Keratinocyte (primary cell): ENCODE data around the gene PRKCSH. TPM values are rescaled to one million over a fixed set of nuclear protein-coding genes. Genes with fewer than 3 reads are reported as not detected.

Experiments used
- DNase-seq: peaks from one replicate; pipeline ENCODE4 v3.0.0-alpha.2; 2011; ENCODE audit warnings: low read depth, missing footprints, low spot score
- FAIRE-seq: peaks from 2 replicates; lab custom pipeline; 2011; peaks lifted over from hg19 to GRCh38; lab: Jason Lieb, UNC
- H2AFZ ChIP-seq: 2 replicates; pipeline ENCODE4 v1.6.0; 2012; ENCODE audit warnings: low read length, control low read depth, inconsistent platforms; ENCODE audit not compliant: control insufficient read depth
- H3K27ac ChIP-seq: 2 replicates; pipeline ENCODE4 v1.5.1; 2011; ENCODE audit warnings: low read length; ENCODE audit not compliant: control insufficient read depth, insufficient read depth
- H3K27me3 ChIP-seq: 3 replicates; pipeline ENCODE4 v1.6.0; 2011; ENCODE audit warnings: low read length; ENCODE audit not compliant: control insufficient read depth, insufficient read depth; ENCODE audit errors: extremely low read depth
- H3K36me3 ChIP-seq, 2 experiments: 2 replicates in 1 of 2; 3 replicates in 1 of 2; pipeline ENCODE4 v1.5.1; 2011; ENCODE audit warnings: low read length in 2 of 2, mild to moderate bottlenecking in 1 of 2; ENCODE audit not compliant: control insufficient read depth in 2 of 2, insufficient read depth in 2 of 2; ENCODE audit errors: extremely low read depth in 1 of 2
- H3K4me1 ChIP-seq: 3 replicates; pipeline ENCODE4 v1.5.1; 2011; ENCODE audit warnings: low read length; ENCODE audit not compliant: control insufficient read depth, insufficient read depth; ENCODE audit errors: extremely low read depth
- H3K4me2 ChIP-seq: 3 replicates; pipeline ENCODE4 v1.6.0; 2011; ENCODE audit warnings: low read depth, low read length; ENCODE audit not compliant: control insufficient read depth, insufficient read depth; ENCODE audit errors: extremely low read depth
- H3K4me3 ChIP-seq, 3 experiments: fragments of 200-600 bp in 1 of 3; sonication (generic) in 1 of 3; 2 replicates in 2 of 3; 3 replicates in 1 of 3; pipeline ENCODE4 v1.5.1; 2011 to 2016; ENCODE audit warnings: low read length in 3 of 3, mild to moderate bottlenecking in 3 of 3, control low read depth in 2 of 3, inconsistent platforms in 1 of 3, low read depth in 1 of 3, mixed read lengths in 1 of 3, mixed run types in 1 of 3, moderate library complexity in 1 of 3; ENCODE audit not compliant: control insufficient read depth in 2 of 3, insufficient read depth in 2 of 3; ENCODE audit errors: extremely low read depth in 1 of 3
- H3K79me2 ChIP-seq: 2 replicates; pipeline ENCODE4 v1.6.0; 2012; ENCODE audit warnings: low read length; ENCODE audit not compliant: control insufficient read depth, insufficient read depth
- H3K9ac ChIP-seq: 3 replicates; pipeline ENCODE4 v1.6.0; 2011; ENCODE audit warnings: low read length; ENCODE audit not compliant: control insufficient read depth, insufficient read depth; ENCODE audit errors: extremely low read depth
- H3K9me1 ChIP-seq: 3 replicates; pipeline ENCODE4 v1.6.0; 2011; ENCODE audit warnings: low read length; ENCODE audit not compliant: control insufficient read depth, insufficient read depth; ENCODE audit errors: extremely low read depth
- H3K9me3 ChIP-seq: 2 replicates; pipeline ENCODE4 v1.5.1; 2012; ENCODE audit warnings: low read depth, low read length; ENCODE audit not compliant: control insufficient read depth
- H4K20me1 ChIP-seq: 3 replicates; pipeline ENCODE4 v1.6.0; 2011; ENCODE audit warnings: low read length; ENCODE audit not compliant: control insufficient read depth, insufficient read depth; ENCODE audit errors: extremely low read depth
- CTCF ChIP-seq, 3 experiments: IDR thresholded peaks in 1 of 3; conservative IDR thresholded peaks in 1 of 3; optimal IDR thresholded peaks in 1 of 3; 2 replicates in 2 of 3; 3 replicates in 1 of 3; pipeline versions ENCODE3 to v1.5.1; 2011; ENCODE audit warnings: low read length in 3 of 3, mild to moderate bottlenecking in 3 of 3, moderate library complexity in 2 of 3, control low read depth in 1 of 3, inconsistent platforms in 1 of 3; ENCODE audit not compliant: insufficient read depth in 2 of 3; ENCODE audit errors: extremely low read depth in 1 of 3
- EZH2 ChIP-seq: IDR thresholded peaks from one replicate; pipeline ENCODE4 v1.6.1; 2012; ENCODE audit warnings: inconsistent platforms, mild to moderate bottlenecking, low read length, moderate library complexity
- dilution Hi-C: fragments of 300-500 bp; cut with MboI; formaldehyde crosslinking; loops from one replicate; pipeline ENCODE4 v1.7.0; 2020; ENCODE audit warnings: low sequenced_read_pairs; ENCODE audit not compliant: extremely low pct_ligation_motif_present
- polyA plus RNA-seq, 5 experiments: library from polyadenylated mRNA; depleted of rRNA in 3 of 5; stranded (reverse) in 3 of 5; stranded (forward) in 1 of 5; unstranded in 1 of 5; fragments of >200 nt; gene quantifications; 1 replicate in 1 of 5; 2 replicates in 3 of 5; 3 replicates in 1 of 5; pipeline versions ENCODE4 v1.2.1 to v1.2.3, GENCODE V29; 2011 to 2012; ENCODE audit warnings: missing spikeins in 2 of 5, low read depth in 1 of 5, low replicate concordance in 1 of 5

PRKCSH gene
- polyA plus RNA-seq, 1 donor (not counting 4 experiments of a cell fraction or from before 2014, with no cell fraction given) = 56.3 TPM

GRCh38 chr19:11390359-11390758 lies 45.1 kb upstream of the PRKCSH start:
- H3K36me3 ChIP-seq = no peaks in the 10 kb centered on the region
- H3K4me2 ChIP-seq = no peak overlapping the region
- no peak overlapping the region for H3K4me3 ChIP-seq
- no peaks in the 10 kb centered on the region for H3K9me3 ChIP-seq
- DNase-seq (no peak), FAIRE-seq (no peak)
- no peak overlapping the region for H3K27ac ChIP-seq
- no peaks in the 10 kb centered on the region for H4K20me1 ChIP-seq
- dilution Hi-C loops = no loop called here
- H3K9ac ChIP-seq = no peak overlapping the region
- no peaks in the 10 kb centered on the region for H3K79me2 ChIP-seq
- no peak for TF ChIP-seq CTCF (optimal IDR thresholded peaks at IDR 0.05 in 1 of 3, IDR thresholded peaks at IDR 0.05 in 1 of 3, conservative IDR thresholded peaks at IDR 0.05 in 1 of 3; ENCODE audit: extremely low read depth in 1 of 3, insufficient read depth in 2 of 3, low read length in 3 of 3)
- no peak for TF ChIP-seq EZH2
- H3K4me1 ChIP-seq = no peaks in the 10 kb centered on the region
- no peak overlapping the region for H2AFZ ChIP-seq
- no peaks in the 10 kb centered on the region for H3K27me3 ChIP-seq
- no peaks in the 10 kb centered on the region for H3K9me1 ChIP-seq

GRCh38 chr19:11390933-11391680 lies 44.3 kb upstream of the PRKCSH start:
- no peak for TF ChIP-seq CTCF (optimal IDR thresholded peaks at IDR 0.05 in 1 of 3, IDR thresholded peaks at IDR 0.05 in 1 of 3, conservative IDR thresholded peaks at IDR 0.05 in 1 of 3; ENCODE audit: extremely low read depth in 1 of 3, insufficient read depth in 2 of 3, low read length in 3 of 3)
- no peak for TF ChIP-seq EZH2
- no peak for FAIRE-seq
- dilution Hi-C loops = no loop called here

More at GRCh38 chr19:11390933-11391680, 44.3 kb upstream of the PRKCSH start:
- no peaks in the 10 kb centered on the region for H3K4me1 ChIP-seq
- H3K9me1 ChIP-seq = no peaks in the 10 kb centered on the region
- H3K36me3 ChIP-seq = no peaks in the 10 kb centered on the region
- H3K27me3 ChIP-seq = no peaks in the 10 kb centered on the region
- H3K79me2 ChIP-seq = no peaks in the 10 kb centered on the region
- no peak overlapping the region for H3K4me2 ChIP-seq
- no peak for DNase-seq
- H4K20me1 ChIP-seq = no peaks in the 10 kb centered on the region
- no peak overlapping the region for H3K9ac ChIP-seq
- H2AFZ ChIP-seq = no peak overlapping the region
- H3K27ac ChIP-seq = no peak overlapping the region
- no peaks in the 10 kb centered on the region for H3K9me3 ChIP-seq
- H3K4me3 ChIP-seq = no peak overlapping the region
